ENCODE measurements around the gene DAB2.

The DAB2 gene

DNA sequence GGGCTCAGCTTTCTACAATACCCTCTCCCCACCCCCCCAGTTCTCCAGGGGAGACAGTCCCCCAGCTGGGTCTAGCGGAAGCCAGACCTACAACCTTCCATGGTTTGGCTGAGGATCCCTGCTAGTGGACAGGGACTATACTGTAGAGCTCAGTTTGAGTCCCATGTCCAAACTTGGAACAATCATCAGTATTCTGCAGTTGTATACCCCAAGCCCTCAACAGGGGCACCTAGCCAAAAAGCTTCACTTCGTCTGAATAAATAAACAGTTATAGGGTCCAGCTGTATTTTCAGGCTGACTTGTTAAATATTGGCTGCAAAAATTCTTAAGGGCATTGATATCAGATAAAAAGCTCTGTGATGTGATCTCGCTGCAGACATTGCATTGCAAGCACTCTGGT, 45.1 kb downstream of the DAB2 start:
- no peak for DNase-seq

DNA sequence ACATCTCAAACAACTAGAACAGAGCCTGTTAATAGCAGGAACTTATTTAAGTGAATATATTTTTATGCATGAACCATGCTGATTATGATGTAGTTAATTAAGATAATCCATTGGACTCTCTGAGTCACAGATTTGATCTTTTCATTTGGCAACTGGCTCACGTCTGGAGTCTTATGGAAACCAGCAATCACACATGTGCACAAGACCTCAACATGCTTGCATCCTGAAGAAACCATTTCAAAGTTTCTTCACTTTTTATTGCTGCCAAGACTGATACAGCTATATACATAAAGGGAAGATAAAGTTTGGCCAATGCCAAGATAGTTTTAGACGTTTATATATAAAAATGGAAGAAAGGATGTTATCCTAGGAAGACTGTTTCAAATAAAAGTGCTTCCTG, 47.2 kb downstream of the DAB2 start:
- DNase-seq: no peak

DNA sequence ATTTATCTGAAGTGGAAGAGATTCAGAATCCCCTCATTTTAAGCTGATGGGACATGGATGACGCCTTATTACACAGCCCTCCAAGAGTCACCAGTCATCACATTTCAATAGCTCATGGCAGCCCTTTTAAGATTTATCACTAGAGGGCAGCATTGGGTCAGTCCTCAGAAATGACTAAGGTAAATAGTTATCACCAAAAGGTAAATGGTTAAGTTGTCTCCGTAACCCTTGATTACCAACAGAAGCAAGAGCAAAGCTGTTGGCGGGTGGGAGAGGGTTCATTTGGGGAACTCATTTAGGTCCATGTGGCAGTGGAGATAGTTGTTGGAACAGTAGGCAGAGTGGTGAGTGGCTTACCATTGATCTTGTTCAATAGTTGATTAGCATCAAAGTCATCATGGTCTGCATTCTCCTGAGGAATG, 48.5 kb downstream of the DAB2 start:
- DNase-seq: peak; percentile 57

DNA sequence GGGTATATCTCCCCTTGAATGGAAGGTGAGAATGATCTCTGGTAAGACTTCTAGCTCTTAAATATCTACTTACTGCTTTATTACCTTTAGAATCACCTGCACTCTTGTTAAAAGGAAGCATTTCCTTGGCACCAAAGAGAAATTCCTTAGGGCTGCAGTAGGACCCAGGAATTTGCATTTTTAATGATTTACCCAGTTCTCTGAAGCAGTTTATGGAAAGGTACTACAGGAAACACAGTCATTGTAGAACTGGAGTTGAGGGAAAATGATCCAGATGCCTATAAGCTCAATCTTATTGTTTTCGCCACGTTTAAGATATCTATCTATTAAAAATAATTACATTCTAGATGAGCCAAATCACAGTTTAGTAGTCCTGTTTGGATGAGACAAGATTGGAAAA, 51.0 kb downstream of the DAB2 start:
- no peak for DNase-seq

DNA sequence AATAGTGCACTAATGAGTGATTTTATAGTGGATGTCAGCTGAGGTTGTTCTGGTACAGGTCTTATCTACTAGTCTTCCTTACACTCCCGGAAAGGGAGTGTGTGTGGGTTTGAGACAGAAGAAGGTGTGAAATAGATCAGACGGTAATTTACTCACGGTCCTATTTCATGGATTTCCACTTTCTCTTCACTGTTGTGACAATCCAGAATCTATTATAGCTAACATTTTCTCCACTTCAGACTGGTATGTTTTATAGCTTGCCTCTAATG, 53.5 kb downstream of the DAB2 start:
- DNase-seq: no peak

DNA sequence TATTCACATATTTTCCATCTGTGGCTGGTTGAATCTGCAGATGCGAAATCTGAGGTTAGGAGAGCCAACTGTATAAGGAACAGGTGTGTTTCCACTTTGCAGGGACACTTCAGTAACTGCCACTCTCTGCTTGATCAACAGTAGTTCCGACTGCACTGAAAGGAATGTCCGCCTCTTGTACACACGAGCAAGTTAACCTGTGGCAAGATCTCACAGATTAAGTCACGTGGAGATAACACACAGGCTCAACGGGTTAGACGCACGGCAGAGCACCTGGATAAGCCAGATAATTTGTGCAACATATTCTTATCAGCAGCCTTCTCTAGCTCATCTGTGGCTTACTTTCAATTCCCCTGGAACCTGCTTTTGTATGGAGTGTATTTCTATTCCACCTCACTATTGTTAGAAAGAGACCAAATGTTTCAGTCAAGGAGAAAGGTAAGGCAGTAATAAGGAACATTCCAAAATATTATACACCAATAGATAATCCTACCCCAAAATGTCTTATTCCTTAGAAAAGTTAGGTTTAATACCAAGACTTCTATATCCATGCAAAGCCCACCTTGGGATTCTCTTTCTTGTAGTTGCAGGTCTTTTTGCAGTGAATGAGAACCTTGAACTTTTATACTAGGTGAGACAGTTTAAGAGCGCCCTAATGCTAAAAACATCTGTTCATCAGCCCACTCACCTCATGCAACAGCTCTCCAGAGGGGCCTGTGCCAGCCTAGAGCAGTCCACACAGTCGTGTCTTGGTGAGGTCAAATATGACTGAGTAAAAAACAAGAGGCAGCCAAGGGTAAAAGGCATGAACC, 54.0 kb downstream of the DAB2 start:
- no peak for DNase-seq

DNA sequence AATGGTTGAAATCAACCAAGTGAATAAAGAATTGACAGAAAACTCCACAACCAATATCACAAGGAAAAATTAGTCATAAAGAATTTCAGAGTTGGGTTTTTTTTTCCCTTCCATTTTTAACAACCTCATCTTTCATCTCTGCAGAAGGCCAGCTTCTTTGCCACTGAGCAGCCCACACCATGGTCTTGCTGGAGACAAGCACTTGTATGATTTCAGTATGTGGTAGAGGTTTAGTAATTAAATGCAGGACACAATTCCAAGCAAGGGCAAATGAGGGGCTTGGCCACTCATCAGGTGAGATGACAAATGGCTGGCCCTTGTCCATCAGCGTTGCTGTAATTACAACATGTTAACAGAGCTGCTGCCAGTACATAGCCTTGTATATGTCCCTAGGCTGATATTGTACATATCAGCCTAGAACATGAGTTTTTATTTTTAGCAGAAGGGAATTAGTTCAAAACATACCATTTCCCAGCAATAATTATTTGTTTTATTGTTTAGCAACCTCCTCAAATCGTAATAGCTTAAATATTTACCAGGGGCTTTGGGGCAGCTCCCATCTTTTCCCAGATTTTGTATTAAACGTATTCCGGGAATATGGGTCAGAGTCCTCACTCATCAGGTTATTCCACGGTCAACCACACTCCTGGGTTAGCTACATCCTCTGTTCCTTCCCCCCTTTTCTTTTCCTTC, 55.5 kb downstream of the DAB2 start:
- no peak for DNase-seq

DNA sequence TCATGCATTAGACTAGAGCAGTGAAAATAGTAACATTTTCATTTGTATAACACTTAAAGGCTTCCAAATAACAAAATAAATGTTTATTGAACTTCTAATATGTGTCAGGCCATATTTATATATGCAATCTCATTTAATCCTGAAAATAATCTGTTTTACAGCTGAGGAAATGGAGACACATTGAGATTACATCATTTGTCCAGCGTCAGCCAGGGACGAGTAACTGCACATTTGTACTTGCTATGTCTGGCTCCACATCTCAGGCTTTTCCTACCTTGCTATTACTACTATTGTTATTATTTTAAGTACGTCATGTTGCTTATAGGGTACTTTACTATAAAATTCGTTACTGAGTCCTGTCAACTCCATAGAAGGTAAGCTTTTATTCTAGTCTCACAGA, 56.7 kb downstream of the DAB2 start:
- DNase-seq: no peak

DNA sequence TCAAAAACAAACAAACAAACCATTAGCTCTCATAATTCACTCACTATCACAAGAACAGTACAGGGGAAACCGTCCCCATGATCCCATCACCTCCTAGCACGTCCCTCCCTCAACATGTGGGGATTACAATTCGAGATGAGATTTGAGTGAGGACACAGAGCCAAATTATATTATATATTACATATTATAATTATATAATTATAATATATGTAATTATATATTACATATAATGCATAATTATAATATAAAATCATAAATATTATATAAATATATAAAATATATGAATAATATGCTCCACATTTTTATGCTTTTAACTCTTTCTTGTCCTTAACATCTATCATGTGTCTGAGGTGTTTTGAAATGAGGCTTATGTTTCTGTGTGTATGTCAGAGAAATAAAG, 57.1 kb downstream of the DAB2 start:
- no peak for DNase-seq

DNA sequence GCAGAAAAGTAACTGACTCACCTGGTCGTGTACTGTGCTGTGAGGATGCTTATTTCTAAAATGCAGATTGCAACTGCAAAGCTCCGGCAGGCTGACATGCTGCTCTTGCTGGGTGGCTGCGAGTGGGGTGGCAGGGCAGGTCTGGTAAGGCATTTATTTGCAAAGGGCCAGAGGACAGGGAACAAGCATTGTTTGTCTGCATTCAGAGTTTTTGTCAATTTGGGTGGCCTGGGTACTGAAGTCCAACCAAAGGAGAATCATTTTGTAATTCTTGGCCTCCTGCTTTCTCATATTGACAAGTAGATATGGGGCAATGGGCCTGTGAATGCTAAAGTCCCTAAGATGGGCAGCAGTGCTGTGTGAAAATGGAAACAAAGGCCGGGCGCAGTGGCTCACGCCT, 60.4 kb downstream of the DAB2 start, which contains the start of gene C9:
C9 (minus strand) TSS at position 129 of the 400 bp plus-strand sequence; CDS start at position 98, 31 bp downstream.
- DNase-seq: no peak

DNA sequence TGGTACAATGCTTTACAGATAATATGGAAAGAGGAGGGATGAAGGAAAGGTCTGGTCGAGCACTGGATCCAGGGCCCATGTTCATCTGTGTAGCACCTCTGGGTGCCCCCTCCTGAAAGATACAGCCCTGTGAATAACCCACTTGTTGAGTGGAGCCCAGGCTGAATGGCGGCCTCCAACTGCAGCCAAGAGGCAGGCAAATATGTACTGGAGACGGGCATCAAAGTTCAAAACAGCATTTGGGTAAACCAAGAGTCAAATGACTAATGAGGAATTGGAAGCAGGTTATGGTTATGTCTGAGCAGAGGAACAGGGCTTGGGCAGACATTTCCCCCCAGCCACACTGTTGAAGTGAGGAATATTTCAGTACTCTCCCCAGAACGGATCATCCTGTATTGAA, 61.6 kb downstream of the DAB2 start:
- DNase-seq: no peak

DNA sequence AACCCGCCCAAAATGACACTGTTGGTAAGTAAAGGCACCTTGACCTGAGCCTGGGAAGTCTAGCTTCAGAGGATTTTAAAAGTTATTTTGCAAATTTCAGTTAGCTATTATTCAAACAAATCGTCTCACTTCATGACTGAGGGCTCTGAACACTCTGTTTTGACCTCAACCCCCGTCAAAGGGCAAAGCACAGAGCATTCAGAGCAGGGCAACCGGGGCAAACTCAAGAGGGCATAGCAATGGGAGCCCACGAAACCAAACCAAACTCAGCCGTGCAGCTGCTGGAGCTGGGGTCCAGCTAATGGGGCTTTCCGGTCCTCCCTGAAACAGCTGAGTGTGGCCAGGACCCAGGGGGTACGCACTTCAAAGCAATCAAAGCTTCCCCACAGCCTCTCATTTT, 62.1 kb downstream of the DAB2 start:
- DNase-seq: no peak

DNA sequence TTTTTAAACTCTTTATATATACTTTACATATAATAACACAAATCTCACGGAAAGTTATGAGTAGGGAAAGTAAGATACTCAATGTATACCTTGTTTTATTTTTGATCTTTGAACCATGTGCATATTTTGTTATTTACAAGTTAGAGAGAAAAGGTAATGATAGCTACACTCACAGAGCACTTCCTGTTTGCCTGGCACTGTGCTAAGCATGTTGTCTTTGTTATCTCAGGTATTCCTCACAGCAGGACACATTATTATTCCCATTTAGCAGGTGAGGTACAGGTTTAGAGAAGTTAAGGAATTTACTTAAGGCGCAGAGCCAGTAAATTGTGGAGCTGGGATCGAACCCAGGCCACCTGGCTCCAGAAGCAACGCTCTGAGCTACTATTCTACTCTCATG, 63.5 kb downstream of the DAB2 start:
- DNase-seq: no peak

DNA sequence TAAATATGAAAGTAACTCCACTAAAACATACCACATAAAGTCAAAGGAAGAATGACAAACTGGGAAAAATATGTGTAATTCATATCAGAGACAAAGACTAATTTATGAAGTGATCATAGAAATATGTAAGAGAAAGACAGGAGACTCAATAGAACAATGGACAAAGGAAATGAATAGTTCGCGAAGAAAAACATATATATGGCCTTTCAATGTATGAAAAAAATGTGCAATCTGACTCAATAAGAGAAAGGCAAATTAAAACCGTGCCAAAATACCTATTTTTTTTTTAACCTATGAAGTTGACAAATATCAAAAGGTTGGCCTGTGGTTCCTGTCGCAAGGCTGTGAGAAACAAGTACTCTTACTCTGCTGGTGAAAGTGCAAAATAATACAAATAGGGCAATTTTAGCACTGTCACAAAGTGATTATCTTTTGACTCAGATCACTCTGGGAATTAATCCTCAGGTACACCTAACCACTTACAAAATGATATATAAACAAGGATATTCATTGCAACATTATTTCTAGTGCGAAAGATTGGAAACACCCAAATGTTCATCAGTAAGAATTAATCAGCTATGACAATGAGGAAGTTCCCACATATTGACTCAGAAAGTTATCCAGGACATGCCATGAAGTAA, 64.2 kb downstream of the DAB2 start:
- peak; percentile 78 for DNase-seq

DNA sequence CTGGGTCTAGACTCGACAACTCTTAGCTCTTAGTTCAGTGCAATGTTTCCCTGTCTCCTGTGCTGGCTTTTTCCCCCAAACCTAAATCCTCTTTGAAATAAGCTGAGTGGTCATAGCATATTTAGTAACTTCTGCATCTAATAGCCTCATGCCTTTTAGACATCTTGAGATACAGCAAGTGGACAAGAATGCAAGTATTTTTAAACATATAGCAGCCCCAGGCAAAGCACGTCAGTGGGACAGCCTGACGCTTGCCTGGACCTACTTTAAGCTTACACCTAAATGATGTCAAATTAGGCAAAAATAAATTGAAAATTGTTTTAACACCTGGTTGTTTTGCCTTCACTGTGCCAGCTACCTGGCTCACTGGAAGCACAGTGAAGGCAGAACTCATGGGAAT, 68.5 kb downstream of the DAB2 start:
- no peak for DNase-seq

DNA sequence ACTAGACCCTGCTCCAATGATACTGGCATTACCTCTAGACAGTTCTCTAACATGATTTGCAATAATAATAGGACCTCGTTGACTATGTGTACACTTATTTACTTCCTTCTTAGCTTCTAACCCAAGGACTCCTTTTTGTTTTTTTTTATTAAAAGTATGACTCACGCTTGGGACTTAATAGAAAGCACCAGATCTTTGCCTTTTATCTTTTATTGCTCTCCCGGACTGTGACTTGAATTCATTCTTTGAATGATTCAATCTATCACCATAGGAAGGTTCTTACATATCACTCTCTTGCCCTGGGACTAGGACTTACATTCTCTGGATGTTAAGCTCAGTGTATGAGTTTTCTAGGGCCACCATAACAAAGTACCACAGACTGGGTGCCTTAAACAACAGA, 69.5 kb downstream of the DAB2 start:
- DNase-seq: peak; percentile 52

DNA sequence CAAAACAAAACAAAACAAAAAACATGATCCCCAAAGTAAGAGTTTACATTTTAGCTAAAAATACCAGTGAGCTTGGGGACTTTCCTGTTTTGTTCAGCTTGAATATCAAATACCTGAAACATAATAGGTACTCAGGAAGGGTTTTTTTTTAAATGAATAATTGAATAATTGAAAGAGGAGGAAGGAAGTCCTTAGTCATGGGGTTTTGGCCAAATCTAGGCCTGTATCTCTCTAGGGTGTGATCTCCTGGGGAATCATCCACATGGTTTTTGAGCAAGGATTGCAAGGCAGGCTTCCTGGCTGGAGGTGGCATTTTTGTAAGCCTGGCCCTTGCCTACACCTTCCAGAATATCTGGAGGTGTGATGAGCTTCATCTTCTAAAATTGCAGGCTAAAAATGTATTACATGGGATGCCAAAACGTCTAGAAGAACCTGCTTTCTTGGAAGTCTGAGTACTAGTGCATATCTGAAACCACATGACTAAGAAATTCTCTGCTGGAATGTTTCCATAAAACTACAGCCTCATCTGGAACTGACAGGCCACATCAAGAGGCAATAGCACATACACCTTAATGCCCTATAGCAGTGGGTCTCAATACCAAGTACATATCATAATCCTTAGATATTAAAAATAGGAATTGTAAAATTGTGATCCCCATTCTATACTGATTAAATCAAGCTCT, 70.9 kb downstream of the DAB2 start:
- DNase-seq: no peak

DNA sequence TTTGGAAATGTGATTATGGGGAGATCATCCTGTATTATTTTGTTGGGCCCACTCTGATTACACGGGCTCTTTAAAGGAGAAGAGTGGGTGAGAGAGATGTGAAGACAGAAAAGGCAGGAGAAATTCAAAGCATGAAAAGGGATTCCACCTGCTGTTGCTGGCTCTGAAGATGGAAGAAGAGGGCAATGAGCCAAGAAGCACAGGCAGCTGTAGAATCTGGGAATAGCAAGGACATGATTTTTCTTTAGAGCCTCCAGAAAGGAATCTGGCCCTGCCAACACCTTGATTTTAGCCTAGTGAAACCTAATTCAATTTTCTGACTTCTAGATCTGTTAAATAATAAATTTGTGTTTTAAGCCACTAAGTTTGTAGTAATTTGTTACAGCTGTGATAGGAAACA, 71.8 kb downstream of the DAB2 start:
- no peak for DNase-seq

DNA sequence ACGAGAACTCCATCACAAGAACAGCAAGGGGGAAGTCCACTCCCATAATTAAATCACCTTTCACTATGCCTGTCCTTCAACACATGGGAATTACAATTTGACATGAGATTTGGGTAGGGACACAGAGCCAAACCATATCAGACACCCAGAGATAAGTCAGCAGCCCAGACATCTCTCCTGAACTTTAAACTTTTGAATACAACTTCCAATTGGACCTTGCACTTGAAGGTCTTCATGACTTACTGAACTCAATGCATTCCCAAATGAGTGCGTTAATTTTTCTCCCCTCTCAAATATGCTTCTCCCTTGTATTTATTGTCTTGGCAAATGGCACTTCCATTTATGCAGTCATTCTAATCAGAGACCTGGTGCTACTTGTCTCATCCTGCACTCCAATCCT, 72.6 kb downstream of the DAB2 start:
- DNase-seq: no peak

DNA sequence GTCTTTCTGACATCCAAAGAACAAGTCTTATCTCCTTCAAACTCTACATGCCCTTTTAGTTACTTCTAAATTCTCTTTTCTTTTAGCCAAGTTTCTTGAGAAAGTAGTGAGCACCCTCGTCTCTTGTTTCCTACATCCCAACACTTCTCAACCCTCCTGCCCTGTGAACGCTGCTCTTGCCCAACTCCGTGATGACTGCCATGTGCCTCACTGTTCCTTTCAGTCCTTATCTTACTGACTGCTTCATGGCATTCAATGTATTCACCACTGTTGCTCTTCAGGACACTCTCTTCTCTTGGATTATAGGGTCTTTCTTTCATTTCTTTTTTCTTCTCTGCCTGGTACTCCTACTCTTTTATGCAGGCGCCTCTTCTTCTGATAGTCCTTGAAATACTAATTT, 75.3 kb downstream of the DAB2 start:
- DNase-seq: no peak

DNA sequence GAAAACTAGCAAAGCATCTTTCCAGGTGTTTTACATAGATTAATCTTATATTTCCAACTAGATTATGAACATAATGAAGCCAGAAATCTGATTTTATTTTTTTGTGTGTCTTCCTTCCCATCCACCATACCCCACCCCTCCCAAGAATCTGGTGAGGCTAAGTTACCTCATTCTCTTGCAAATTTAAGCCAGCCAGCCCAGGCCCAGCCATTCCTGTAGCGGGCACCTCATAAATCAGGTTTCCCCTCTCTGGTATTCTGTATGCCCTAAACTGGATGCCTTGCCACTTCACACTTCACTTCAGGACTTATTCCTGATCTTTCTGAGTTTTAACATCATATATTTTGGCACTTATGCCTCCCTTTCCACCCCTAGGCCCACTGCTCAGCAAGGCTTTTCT, 82.3 kb downstream of the DAB2 start:
- DNase-seq: no peak

DNA sequence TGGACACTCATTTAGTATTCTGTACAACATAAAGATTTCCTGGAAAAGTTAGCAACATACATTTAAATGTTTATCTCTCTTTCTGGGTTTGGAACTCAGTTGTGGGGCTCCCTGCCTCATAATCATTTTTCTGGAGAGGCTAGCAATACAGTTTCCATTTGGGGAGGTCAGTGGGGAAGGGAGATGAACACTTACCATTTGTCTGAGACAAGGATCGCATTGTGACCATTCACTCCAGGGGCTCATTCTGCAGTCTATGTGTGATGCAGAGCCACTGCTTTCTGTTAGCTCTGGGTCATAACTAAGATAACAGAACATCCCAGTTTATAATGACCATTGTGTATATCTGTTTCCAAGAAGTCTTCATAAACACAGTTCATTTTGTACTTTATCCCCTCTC, 82.9 kb downstream of the DAB2 start:
- DNase-seq: no peak

DNA sequence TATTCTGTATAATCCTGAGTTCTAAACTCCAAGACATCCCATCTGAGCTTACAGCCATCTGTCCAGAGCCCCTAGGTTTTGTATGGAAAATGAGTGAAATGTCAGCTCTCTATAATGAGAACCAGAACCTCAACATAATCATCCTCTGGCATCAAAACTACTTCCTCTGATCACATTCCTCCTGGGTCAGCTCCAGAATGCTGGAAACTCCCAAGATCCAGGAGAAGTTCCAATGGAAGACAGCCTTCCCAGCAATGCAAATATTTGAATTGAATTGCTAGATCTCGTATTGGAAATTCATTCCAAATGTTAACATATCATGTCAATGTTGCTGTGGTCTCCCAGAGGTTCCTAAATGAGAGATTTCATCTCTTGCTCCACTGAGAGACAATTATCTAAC, 84.3 kb downstream of the DAB2 start:
- DNase-seq: no peak

Measured in fibroblast of skin of back (primary cell).